ENCODE results near the gene OR52N2.

- TF ChIP-seq YY1 (IDR thresholded peaks at IDR 0.05; ENCODE audit: insufficient read depth, insufficient read length), result no peak
- no peak for TF ChIP-seq ZNF274 (IDR thresholded peaks at IDR 0.05; ENCODE audit: low read depth, low read length)
Observed at GRCh38 chr11:5841797-5842196, 33.1 kb downstream of the OR52N2 start, which contains the start of gene OR52E6.

Measured in NT2/D1 (cell line).